ENCODE measurements around the gene HMGN4. TPM values are rescaled to one million over a fixed set of nuclear protein-coding genes. Genes with fewer than 3 reads are reported as not detected.

The HMGN4 gene
- total and polyA plus RNA-seq, 9 of the 15 experiments (the other 6 are each of a cell fraction or from before 2014, with no cell fraction given), result 35.4 to 134 (median 94.1) TPM

- TF ChIP-seq SMAD3 (CRISPR knock-in tag; conservative IDR thresholded peaks at IDR 0.05), result 0 out of 2 replicates have a peak, but pooled peaks have one; percentile 53
- no peak for TF ChIP-seq ZNF165 (CRISPR knock-in tag; IDR thresholded peaks at IDR 0.05; ENCODE audit: borderline replicate concordance)
- TF ChIP-seq ZNF175 (CRISPR knock-in tag; IDR thresholded peaks at IDR 0.05; ENCODE audit: low read depth), result 0 out of 2 replicates have a peak, but pooled peaks have one; percentile 59
- TF ChIP-seq HDGF (IDR thresholded peaks at IDR 0.05), result no peak
- TF ChIP-seq NR4A1 (CRISPR knock-in tag; IDR thresholded peaks at IDR 0.05), result no peak
- TF ChIP-seq NR4A1 (tag; IDR thresholded peaks at IDR 0.05), result peak; percentile 83
- TF ChIP-seq, protein P1, sequence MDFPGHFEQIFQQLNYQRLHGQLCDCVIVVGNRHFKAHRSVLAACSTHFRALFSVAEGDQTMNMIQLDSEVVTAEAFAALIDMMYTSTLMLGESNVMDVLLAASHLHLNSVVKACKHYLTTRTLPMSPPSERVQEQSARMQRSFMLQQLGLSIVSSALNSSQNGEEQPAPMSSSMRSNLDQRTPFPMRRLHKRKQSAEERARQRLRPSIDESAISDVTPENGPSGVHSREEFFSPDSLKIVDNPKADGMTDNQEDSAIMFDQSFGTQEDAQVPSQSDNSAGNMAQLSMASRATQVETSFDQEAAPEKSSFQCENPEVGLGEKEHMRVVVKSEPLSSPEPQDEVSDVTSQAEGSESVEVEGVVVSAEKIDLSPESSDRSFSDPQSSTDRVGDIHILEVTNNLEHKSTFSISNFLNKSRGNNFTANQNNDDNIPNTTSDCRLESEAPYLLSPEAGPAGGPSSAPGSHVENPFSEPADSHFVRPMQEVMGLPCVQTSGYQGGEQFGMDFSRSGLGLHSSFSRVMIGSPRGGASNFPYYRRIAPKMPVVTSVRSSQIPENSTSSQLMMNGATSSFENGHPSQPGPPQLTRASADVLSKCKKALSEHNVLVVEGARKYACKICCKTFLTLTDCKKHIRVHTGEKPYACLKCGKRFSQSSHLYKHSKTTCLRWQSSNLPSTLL (IDR thresholded peaks at IDR 0.05), result no peak
- TF ChIP-seq RBM17 (IDR thresholded peaks at IDR 0.05; ENCODE audit: borderline replicate concordance, low read depth, low read length), result no peak
- TF ChIP-seq, protein P2, sequence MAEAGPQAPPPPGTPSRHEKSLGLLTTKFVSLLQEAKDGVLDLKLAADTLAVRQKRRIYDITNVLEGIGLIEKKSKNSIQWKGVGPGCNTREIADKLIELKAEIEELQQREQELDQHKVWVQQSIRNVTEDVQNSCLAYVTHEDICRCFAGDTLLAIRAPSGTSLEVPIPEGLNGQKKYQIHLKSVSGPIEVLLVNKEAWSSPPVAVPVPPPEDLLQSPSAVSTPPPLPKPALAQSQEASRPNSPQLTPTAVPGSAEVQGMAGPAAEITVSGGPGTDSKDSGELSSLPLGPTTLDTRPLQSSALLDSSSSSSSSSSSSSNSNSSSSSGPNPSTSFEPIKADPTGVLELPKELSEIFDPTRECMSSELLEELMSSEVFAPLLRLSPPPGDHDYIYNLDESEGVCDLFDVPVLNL (CRISPR knock-in tag; IDR thresholded peaks at IDR 0.05; ENCODE audit: low read depth), result no peak
- TF ChIP-seq, protein P3, sequence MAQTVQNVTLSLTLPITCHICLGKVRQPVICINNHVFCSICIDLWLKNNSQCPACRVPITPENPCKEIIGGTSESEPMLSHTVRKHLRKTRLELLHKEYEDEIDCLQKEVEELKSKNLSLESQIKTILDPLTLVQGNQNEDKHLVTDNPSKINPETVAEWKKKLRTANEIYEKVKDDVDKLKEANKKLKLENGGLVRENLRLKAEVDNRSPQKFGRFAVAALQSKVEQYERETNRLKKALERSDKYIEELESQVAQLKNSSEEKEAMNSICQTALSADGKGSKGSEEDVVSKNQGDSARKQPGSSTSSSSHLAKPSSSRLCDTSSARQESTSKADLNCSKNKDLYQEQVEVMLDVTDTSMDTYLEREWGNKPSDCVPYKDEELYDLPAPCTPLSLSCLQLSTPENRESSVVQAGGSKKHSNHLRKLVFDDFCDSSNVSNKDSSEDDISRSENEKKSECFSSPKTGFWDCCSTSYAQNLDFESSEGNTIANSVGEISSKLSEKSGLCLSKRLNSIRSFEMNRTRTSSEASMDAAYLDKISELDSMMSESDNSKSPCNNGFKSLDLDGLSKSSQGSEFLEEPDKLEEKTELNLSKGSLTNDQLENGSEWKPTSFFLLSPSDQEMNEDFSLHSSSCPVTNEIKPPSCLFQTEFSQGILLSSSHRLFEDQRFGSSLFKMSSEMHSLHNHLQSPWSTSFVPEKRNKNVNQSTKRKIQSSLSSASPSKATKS (CRISPR knock-in tag; IDR thresholded peaks at IDR 0.05), result no peak
- TF ChIP-seq ZNF184 (CRISPR knock-in tag; IDR thresholded peaks at IDR 0.05), result no peak
- TF ChIP-seq THRAP3 (IDR thresholded peaks at IDR 0.05; ENCODE audit: borderline replicate concordance), result no peak
- TF ChIP-seq, protein P4, sequence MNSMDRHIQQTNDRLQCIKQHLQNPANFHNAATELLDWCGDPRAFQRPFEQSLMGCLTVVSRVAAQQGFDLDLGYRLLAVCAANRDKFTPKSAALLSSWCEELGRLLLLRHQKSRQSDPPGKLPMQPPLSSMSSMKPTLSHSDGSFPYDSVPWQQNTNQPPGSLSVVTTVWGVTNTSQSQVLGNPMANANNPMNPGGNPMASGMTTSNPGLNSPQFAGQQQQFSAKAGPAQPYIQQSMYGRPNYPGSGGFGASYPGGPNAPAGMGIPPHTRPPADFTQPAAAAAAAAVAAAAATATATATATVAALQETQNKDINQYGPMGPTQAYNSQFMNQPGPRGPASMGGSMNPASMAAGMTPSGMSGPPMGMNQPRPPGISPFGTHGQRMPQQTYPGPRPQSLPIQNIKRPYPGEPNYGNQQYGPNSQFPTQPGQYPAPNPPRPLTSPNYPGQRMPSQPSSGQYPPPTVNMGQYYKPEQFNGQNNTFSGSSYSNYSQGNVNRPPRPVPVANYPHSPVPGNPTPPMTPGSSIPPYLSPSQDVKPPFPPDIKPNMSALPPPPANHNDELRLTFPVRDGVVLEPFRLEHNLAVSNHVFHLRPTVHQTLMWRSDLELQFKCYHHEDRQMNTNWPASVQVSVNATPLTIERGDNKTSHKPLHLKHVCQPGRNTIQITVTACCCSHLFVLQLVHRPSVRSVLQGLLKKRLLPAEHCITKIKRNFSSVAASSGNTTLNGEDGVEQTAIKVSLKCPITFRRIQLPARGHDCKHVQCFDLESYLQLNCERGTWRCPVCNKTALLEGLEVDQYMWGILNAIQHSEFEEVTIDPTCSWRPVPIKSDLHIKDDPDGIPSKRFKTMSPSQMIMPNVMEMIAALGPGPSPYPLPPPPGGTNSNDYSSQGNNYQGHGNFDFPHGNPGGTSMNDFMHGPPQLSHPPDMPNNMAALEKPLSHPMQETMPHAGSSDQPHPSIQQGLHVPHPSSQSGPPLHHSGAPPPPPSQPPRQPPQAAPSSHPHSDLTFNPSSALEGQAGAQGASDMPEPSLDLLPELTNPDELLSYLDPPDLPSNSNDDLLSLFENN (IDR thresholded peaks at IDR 0.05; ENCODE audit: low read depth in 2 of 2, low read length in 2 of 2), result no peak
- TF ChIP-seq CBFA2T2 (conservative IDR thresholded peaks at IDR 0.05), result no peak
- TF ChIP-seq PRDM10 (IDR thresholded peaks at IDR 0.05; ENCODE audit: partially characterized antibody), result no peak
- no peak for TF ChIP-seq POLR2G (IDR thresholded peaks at IDR 0.05; ENCODE audit: low read depth, low read length)
These were observed 46.6 kb upstream of the HMGN4 start (continued) for GRCh38 chr6:26491604-26492003.

All from K562 (cell line).